Esophagus muscularis mucosa (tissue), 3 donors: Measurements from ENCODE around the gene NME7.

Experiments used
- POLR2A ChIP-seq: fragments of 450-650 bp; IDR thresholded peaks from one replicate; pipeline ENCODE4 v1.6.1; 2017; ENCODE audit warnings: antibody characterized with exemption, moderate library complexity, mild to moderate bottlenecking, low read depth
- TF ChIP-seq, protein P1 (sequence below), 3 experiments: fragments of 200-600 bp in 2 of 3; fragments of 450-650 bp in 1 of 3; sonication (generic) in 2 of 3; IDR thresholded peaks; one replicate each; pipeline ENCODE4 v1.5.1; 2017 to 2019; ENCODE audit warnings: antibody characterized with exemption in 3 of 3, mild to moderate bottlenecking in 2 of 3, moderate library complexity in 1 of 3

DNA sequence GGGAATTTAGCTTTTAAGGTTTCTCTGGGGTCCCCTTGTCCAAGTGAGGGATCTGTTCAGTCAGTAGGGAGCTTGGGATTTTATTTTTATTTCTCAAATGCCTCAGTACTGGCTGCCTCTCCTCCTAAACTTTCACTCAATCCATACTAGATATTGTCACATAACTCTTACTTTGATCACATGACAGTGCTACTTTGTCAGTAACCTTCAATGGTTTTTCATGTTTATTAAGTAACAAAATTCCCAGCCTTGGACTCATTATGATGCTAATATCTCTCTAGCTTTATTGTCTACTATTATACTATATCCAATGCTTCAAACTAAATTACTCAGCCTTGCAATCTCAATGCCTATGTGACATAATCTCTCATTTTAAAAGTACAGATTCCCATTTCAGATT, 163.4 kb downstream of the NME7 start:
- TF ChIP-seq, protein P1, sequence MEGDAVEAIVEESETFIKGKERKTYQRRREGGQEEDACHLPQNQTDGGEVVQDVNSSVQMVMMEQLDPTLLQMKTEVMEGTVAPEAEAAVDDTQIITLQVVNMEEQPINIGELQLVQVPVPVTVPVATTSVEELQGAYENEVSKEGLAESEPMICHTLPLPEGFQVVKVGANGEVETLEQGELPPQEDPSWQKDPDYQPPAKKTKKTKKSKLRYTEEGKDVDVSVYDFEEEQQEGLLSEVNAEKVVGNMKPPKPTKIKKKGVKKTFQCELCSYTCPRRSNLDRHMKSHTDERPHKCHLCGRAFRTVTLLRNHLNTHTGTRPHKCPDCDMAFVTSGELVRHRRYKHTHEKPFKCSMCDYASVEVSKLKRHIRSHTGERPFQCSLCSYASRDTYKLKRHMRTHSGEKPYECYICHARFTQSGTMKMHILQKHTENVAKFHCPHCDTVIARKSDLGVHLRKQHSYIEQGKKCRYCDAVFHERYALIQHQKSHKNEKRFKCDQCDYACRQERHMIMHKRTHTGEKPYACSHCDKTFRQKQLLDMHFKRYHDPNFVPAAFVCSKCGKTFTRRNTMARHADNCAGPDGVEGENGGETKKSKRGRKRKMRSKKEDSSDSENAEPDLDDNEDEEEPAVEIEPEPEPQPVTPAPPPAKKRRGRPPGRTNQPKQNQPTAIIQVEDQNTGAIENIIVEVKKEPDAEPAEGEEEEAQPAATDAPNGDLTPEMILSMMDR (IDR thresholded peaks at IDR 0.05): no peak
- TF ChIP-seq POLR2A: no peak
